H1 (cell line): Measurements from ENCODE around the gene SERGEF. TPM values are rescaled to one million over a fixed set of nuclear protein-coding genes. Genes with fewer than 3 reads are reported as not detected.

Experiments used
- CTCF ChIA-PET: fragments of 300-600 bp; sonication (Branson Sonifier 250); formaldehyde crosslinking; loops from one replicate; lab custom pipeline; 2021; ENCODE audit not compliant: partially characterized antibody; lab: Charles Lee
- POLR2A ChIA-PET: fragments of 300-600 bp; sonication (Branson Sonifier 250); formaldehyde crosslinking; loops from one replicate; lab custom pipeline; 2021; ENCODE audit warnings: inconsistent platforms; ENCODE audit not compliant: partially characterized antibody; lab: Charles Lee
- DNase-seq, 2 experiments: peaks; one replicate each; pipeline versions ENCODE4 v3.0.0 to v3.0.0-alpha.2; 2010 to 2022; ENCODE audit warnings: low spot score in 2 of 2, low read depth in 1 of 2, mixed read lengths in 1 of 2
- FAIRE-seq: peaks from 2 replicates; lab custom pipeline; 2011; peaks lifted over from hg19 to GRCh38; lab: Jason Lieb, UNC
- H2AFZ ChIP-seq: 2 replicates; pipeline ENCODE4 v1.8.1; 2012; ENCODE audit warnings: low read length, inconsistent platforms
- H2AK5ac ChIP-seq: 2 replicates; pipeline ENCODE4 v1.6.1; 2013; ENCODE audit warnings: low read depth, low read length
- H2BK120ac ChIP-seq: replicated peaks from 2 replicates; pipeline ENCODE3; 2013; ENCODE audit warnings: low read depth, low read length, inconsistent platforms
- H2BK12ac ChIP-seq: 2 replicates; pipeline ENCODE4 v1.6.1; 2013; ENCODE audit warnings: low read depth, low read length
- H2BK15ac ChIP-seq: 2 replicates; pipeline ENCODE4 v1.6.1; 2013; ENCODE audit warnings: low read length
- H2BK20ac ChIP-seq: 2 replicates; pipeline ENCODE4 v1.6.1; 2013; ENCODE audit warnings: low read length
- H2BK5ac ChIP-seq: 2 replicates; pipeline ENCODE4 v1.6.1; 2013; ENCODE audit warnings: low read depth, low read length
- H3K14ac ChIP-seq: 2 replicates; pipeline ENCODE4 v1.6.1; 2013; ENCODE audit warnings: inconsistent platforms; ENCODE audit not compliant: insufficient read length
- H3K18ac ChIP-seq: 2 replicates; pipeline ENCODE4 v1.6.1; 2013; ENCODE audit warnings: low read length; ENCODE audit errors: extremely low read depth
- H3K23ac ChIP-seq: 2 replicates; pipeline ENCODE4 v1.6.1; 2013; ENCODE audit warnings: inconsistent platforms; ENCODE audit not compliant: insufficient read length
- H3K23me2 ChIP-seq: 2 replicates; pipeline ENCODE4 v1.6.1; 2013; ENCODE audit warnings: low read depth, low read length
- H3K27ac ChIP-seq: 2 replicates; pipeline ENCODE4 v1.6.1; 2011; ENCODE audit warnings: low read depth, low read length, inconsistent platforms
- H3K27me3 ChIP-seq, 4 experiments: replicated peaks in 1 of 4; 1 replicate in 1 of 4; 2 replicates in 3 of 4; pipeline versions ENCODE4 v1.6.1 to v1.8.1; 2011 to 2013; ENCODE audit warnings: low read length in 3 of 4, mild to moderate bottlenecking in 3 of 4, inconsistent platforms in 2 of 4, mixed read lengths in 2 of 4, moderate library complexity in 1 of 4; ENCODE audit not compliant: control insufficient read depth in 3 of 4, insufficient read depth in 3 of 4; ENCODE audit errors: extremely low read depth in 1 of 4
- H3K36me3 ChIP-seq, 4 experiments: 2 replicates each; pipeline versions ENCODE4 v1.6.1 to v1.8.1; 2011 to 2013; ENCODE audit warnings: mild to moderate bottlenecking in 4 of 4, low read length in 3 of 4, moderate library complexity in 2 of 4, control low read depth in 1 of 4, inconsistent platforms in 1 of 4; ENCODE audit not compliant: insufficient read depth in 4 of 4, control insufficient read depth in 2 of 4
- H3K4ac ChIP-seq: replicated peaks from 2 replicates; pipeline ENCODE3; 2013; ENCODE audit warnings: low read length, low read depth, mixed read lengths, inconsistent platforms; ENCODE audit not compliant: insufficient read length
- H3K4me1 ChIP-seq, 4 experiments: replicated peaks in 1 of 4; 1 replicate in 1 of 4; 2 replicates in 3 of 4; pipeline versions ENCODE4 v1.6.1 to v1.8.1; 2011 to 2013; ENCODE audit warnings: low read length in 3 of 4, inconsistent platforms in 2 of 4, mixed read lengths in 1 of 4; ENCODE audit not compliant: insufficient read depth in 4 of 4, control insufficient read depth in 3 of 4
- H3K4me2 ChIP-seq, 2 experiments: 2 replicates each; pipeline versions ENCODE4 v1.6.1 to v1.8.1; 2011 to 2013; ENCODE audit warnings: low read depth in 2 of 2, low read length in 2 of 2, control low read depth in 1 of 2, inconsistent platforms in 1 of 2, mild to moderate bottlenecking in 1 of 2; ENCODE audit not compliant: insufficient read depth in 1 of 2
- H3K4me3 ChIP-seq, 4 experiments: fragments of 200-600, 300-600 bp in 1 of 4; sonication (generic), shearing (Covaris generic), sonication (Bioruptor Twin) in 1 of 4; 2 replicates each; pipeline versions ENCODE4 v1.5.1 to v1.8.1; 2011 to 2016; ENCODE audit warnings: low read length in 4 of 4, low read depth in 3 of 4, control low read depth in 2 of 4, inconsistent platforms in 2 of 4, mild to moderate bottlenecking in 2 of 4, mixed read lengths in 1 of 4, moderate library complexity in 1 of 4; ENCODE audit not compliant: insufficient read depth in 2 of 4; ENCODE audit errors: extremely low read depth in 1 of 4
- H3K56ac ChIP-seq: replicated peaks from 2 replicates; pipeline ENCODE3; 2013; ENCODE audit warnings: low read depth, mild to moderate bottlenecking, mixed read lengths, low read length, inconsistent platforms; ENCODE audit not compliant: insufficient read length
- H3K79me1 ChIP-seq: 2 replicates; pipeline ENCODE4 v1.6.1; 2013; ENCODE audit warnings: low read depth, low read length, control low read depth
- H3K79me2 ChIP-seq, 2 experiments: 2 replicates each; pipeline versions ENCODE4 v1.6.1 to v1.8.1; 2012 to 2013; ENCODE audit warnings: low read length in 2 of 2, mild to moderate bottlenecking in 2 of 2, inconsistent platforms in 1 of 2; ENCODE audit not compliant: insufficient read depth in 2 of 2, control insufficient read depth in 1 of 2
- H3K9ac ChIP-seq, 4 experiments: replicated peaks in 1 of 4; 1 replicate in 1 of 4; 2 replicates in 3 of 4; pipeline versions ENCODE4 v1.6.1 to v1.8.1; 2011 to 2013; ENCODE audit warnings: low read depth in 3 of 4, low read length in 3 of 4, control low read depth in 2 of 4, mild to moderate bottlenecking in 2 of 4, moderate library complexity in 2 of 4, inconsistent platforms in 1 of 4; ENCODE audit errors: extremely low read depth in 1 of 4
- H3K9me3 ChIP-seq, 2 experiments: 2 replicates each; pipeline versions ENCODE4 v1.6.1 to v1.8.1; 2012 to 2013; ENCODE audit warnings: mild to moderate bottlenecking in 2 of 2, moderate library complexity in 2 of 2, control low read depth in 1 of 2, inconsistent platforms in 1 of 2, low read depth in 1 of 2, low read length in 1 of 2, mixed read lengths in 1 of 2; ENCODE audit not compliant: insufficient read depth in 2 of 2
- H4K20me1 ChIP-seq, 2 experiments: replicated peaks in 1 of 2; 2 replicates each; pipeline versions ENCODE3 to v1.8.1; 2011 to 2013; ENCODE audit warnings: inconsistent platforms in 2 of 2, low read length in 2 of 2, mild to moderate bottlenecking in 1 of 2; ENCODE audit not compliant: insufficient read depth in 2 of 2, control insufficient read depth in 1 of 2
- H4K5ac ChIP-seq: 2 replicates; pipeline ENCODE4 v1.6.1; 2013; ENCODE audit warnings: low read length, low read depth, mixed read lengths, inconsistent platforms; ENCODE audit not compliant: insufficient read length
- H4K8ac ChIP-seq: 2 replicates; pipeline ENCODE4 v1.8.0; 2013; ENCODE audit warnings: mild to moderate bottlenecking, moderate library complexity, low read length, inconsistent platforms; ENCODE audit not compliant: insufficient read depth; ENCODE audit errors: extremely low read depth
- H4K91ac ChIP-seq: replicated peaks from 2 replicates; pipeline ENCODE3; 2013; ENCODE audit warnings: low read length, mixed read lengths, inconsistent platforms; ENCODE audit not compliant: insufficient read length
- FOSL1 ChIP-seq: IDR thresholded peaks from 2 replicates; pipeline ENCODE4 v1.6.1; 2011; ENCODE audit warnings: mild to moderate bottlenecking, low read depth, low read length, moderate library complexity; ENCODE audit not compliant: insufficient read depth
- SAP30 ChIP-seq: fragments of 300-600 bp; sonication (generic); IDR thresholded peaks from 2 replicates; pipeline ENCODE4 v1.7.1; 2012; ENCODE audit warnings: low read length, moderate library complexity, mild to moderate bottlenecking, inconsistent platforms; ENCODE audit not compliant: insufficient read depth, insufficient replicate concordance
- WGBS, 2 experiments: shearing (Covaris generic) in 1 of 2; methylation state at CpG; one replicate each; pipeline versions ENCODE4 v1.1.6 to v1.1.7; 2013 to 2015; ENCODE audit warnings: low lambda C conversion rate in 2 of 2, mixed read lengths in 2 of 2, inconsistent platforms in 1 of 2, low coverage in 1 of 2, missing lambda C conversion rate in 1 of 2; ENCODE audit not compliant: insufficient replicate concordance in 2 of 2, insufficient coverage in 1 of 2, insufficient read length in 1 of 2; ENCODE audit errors: extremely low coverage in 1 of 2, missing lambda C conversion rate in 1 of 2; 5-methylcytosine and 5-hydroxymethylcytosine counted together
- polyA plus RNA-seq, 7 experiments: library from polyadenylated mRNA; depleted of rRNA in 3 of 7; stranded (reverse) in 5 of 7; unstranded in 2 of 7; fragments of >200 nt in 5 of 7; fragments of 200-250 nt in 2 of 7; gene quantifications; 1 replicate in 5 of 7; 2 replicates in 1 of 7; 4 replicates in 1 of 7; pipeline versions ENCODE4 v1.2.1 to v1.2.3, GENCODE V29; 2011 to 2013; ENCODE audit warnings: missing spikeins in 2 of 7, mixed read lengths in 2 of 7
- total RNA-seq: library from RNA; stranded (reverse); fragmentation: NEBNext Ultra II Directional; extraction: Animal tissue kit (Norgen Biotek cat#: 25700); gene quantifications from 2 replicates; pipeline ENCODE4 v1.2.1, GENCODE V29; 2021

The SERGEF gene
- total and polyA plus RNA-seq, 2 of the 8 experiments (the other 6 are each of a cell fraction or from before 2014, with no cell fraction given), result 16.6 to 28.8 TPM

DNA sequence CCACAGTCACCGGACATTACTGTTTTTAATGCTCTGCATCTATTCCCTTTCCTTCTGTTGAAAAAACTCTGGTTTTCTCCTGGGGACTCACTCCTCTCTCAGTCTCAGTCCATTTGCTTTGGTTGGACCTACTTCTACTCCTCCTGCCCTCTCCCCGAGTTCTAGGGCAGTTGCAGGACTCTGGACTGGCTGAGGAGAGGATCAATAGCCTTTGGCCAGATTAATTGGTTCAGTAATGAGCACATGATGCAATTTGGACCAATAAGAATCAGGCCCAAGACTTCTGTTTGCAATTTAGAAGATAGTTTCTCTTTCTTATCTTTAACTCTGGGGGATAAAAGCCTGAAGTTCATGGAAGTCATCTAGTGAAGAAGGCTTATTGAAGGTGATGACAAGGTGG, 48.5 kb upstream of the SERGEF start:
- no peak overlapping the region for H3K4ac ChIP-seq
- no peaks in the 10 kb centered on the region for H3K79me1 ChIP-seq
- 0 out of 7 replicates have a peak, but pooled peaks cover 0 to 3% (median 0%) of the 10 kb centered on the region in 4 experiments for H3K4me1 ChIP-seq
- no peak overlapping the region for H4K5ac ChIP-seq
- H2BK5ac ChIP-seq, result no peak overlapping the region
- H2AFZ ChIP-seq, result no peak overlapping the region
- no peak overlapping the region for H3K9ac ChIP-seq
- no peak overlapping the region for H4K8ac ChIP-seq
- H4K91ac ChIP-seq, result no peak overlapping the region
- no peak overlapping the region for H3K14ac ChIP-seq
- no peak overlapping the region for H2AK5ac ChIP-seq
- H3K27ac ChIP-seq, result no peak overlapping the region
- H3K23ac ChIP-seq, result no peak overlapping the region
- no peak overlapping the region for H3K4me3 ChIP-seq
- no peaks in the 10 kb centered on the region for H4K20me1 ChIP-seq
- DNase-seq (no peak), FAIRE-seq (no peak)
- CTCF ChIA-PET, result no interaction called here
- H3K79me2 ChIP-seq, result no peaks in the 10 kb centered on the region
- 82% methylated on average over 2 of the region's 2 CpGs; no CpG with 5 or more reads in 1 of the 2 experiments for WGBS, 2 experiments
- no peaks in the 10 kb centered on the region for H3K9me3 ChIP-seq
- H2BK15ac ChIP-seq, result no peak overlapping the region
- TF ChIP-seq FOSL1 (no peak), SAP30 (no peak)
- H3K18ac ChIP-seq, result no peak overlapping the region
- H2BK20ac ChIP-seq, result no peak overlapping the region
- no peaks in the 10 kb centered on the region for H3K27me3 ChIP-seq
- no peak overlapping the region for H3K56ac ChIP-seq
- no peak overlapping the region for H2BK120ac ChIP-seq
- H2BK12ac ChIP-seq, result no peak overlapping the region
- H3K4me2 ChIP-seq, result no peak overlapping the region
- H3K36me3 ChIP-seq, result no peaks in the 10 kb centered on the region
- POLR2A ChIA-PET, result no interaction called here
- H3K23me2 ChIP-seq, result no peaks in the 10 kb centered on the region
